ENCODE results near the gene CD164.
"Not testable (repeated sequence)": the region's sequence is repeated elsewhere in the genome, so short reads cannot be mapped to it uniquely, and the experiment has no call there.

The CD164 gene

GRCh38 chr6:109374326-109374892 is 7.9 kb downstream of the CD164 start:
- DNase-seq: no peak

- DNase-seq: peak in 2 of 5 experiments; percentile 6 to 95
Observed at GRCh38 chr6:109373762-109374161, 8.5 kb downstream of the CD164 start.

- DNase-seq: peak in 1 of 5 experiments; percentile 74
Observed at GRCh38 chr6:109373331-109373730, 8.9 kb downstream of the CD164 start.

GRCh38 chr6:109372130-109372529 is 10.1 kb downstream of the CD164 start:
- no peak for DNase-seq

- no peak for DNase-seq
Observed at GRCh38 chr6:109370792-109371191, 11.5 kb downstream of the CD164 start.

- no peak for DNase-seq
Observed at GRCh38 chr6:109370336-109370735, 11.9 kb downstream of the CD164 start.

GRCh38 chr6:109369728-109370127 is 12.5 kb downstream of the CD164 start:
- no peak for DNase-seq

GRCh38 chr6:109364382-109365078 is 17.7 kb downstream of the CD164 start:
- not testable (repeated sequence) for DNase-seq

GRCh38 chr6:109363753-109364152 is 18.5 kb downstream of the CD164 start:
- DNase-seq: no peak

- no peak for DNase-seq
Observed at GRCh38 chr6:109362102-109362884, 20.0 kb downstream of the CD164 start.

- DNase-seq: no peak
Observed at GRCh38 chr6:109360791-109361190, 21.5 kb downstream of the CD164 start.

GRCh38 chr6:109360281-109360680 is 22.0 kb downstream of the CD164 start:
- no peak for DNase-seq

- no peak for DNase-seq
Observed at GRCh38 chr6:109359248-109359647, 23.0 kb downstream of the CD164 start.

- no peak for DNase-seq
Observed at GRCh38 chr6:109358204-109358603, 24.1 kb downstream of the CD164 start.

- DNase-seq: no peak
Observed at GRCh38 chr6:109356237-109356636, 26.0 kb downstream of the CD164 start.

GRCh38 chr6:109351231-109352130 is 30.8 kb downstream of the CD164 start:
- DNase-seq: no peak

- no peak for DNase-seq
Observed at GRCh38 chr6:109349419-109349987, 32.8 kb downstream of the CD164 start.

GRCh38 chr6:109348226-109348625 is 34.0 kb downstream of the CD164 start:
- DNase-seq: no peak

- DNase-seq: no peak
Observed at GRCh38 chr6:109347779-109348178, 34.5 kb downstream of the CD164 start.

- no peak for DNase-seq
Observed at GRCh38 chr6:109345986-109346385, 36.3 kb downstream of the CD164 start.

- no peak for DNase-seq
Observed at GRCh38 chr6:109344226-109344625, 38.0 kb downstream of the CD164 start.

GRCh38 chr6:109343518-109343917 is 38.7 kb downstream of the CD164 start:
- no peak for DNase-seq

All from T-helper 2 cell (primary cell).